B cell (primary cell): Measurements from ENCODE around the gene UBA3.

Source experiments
- EZH2 ChIP-seq: IDR thresholded peaks from 2 replicates; pipeline ENCODE4 v1.6.1; 2012; ENCODE audit warnings: borderline replicate concordance, low read depth, mild to moderate bottlenecking, moderate library complexity, low read length; ENCODE audit not compliant: insufficient read depth, poor library complexity, severe bottlenecking
- TF ChIP-seq, protein P1 (sequence below): fragments of 200-600 bp; IDR thresholded peaks from one replicate; pipeline ENCODE4 v1.8.0; 2022; ENCODE audit warnings: antibody characterized with exemption, mild to moderate bottlenecking

DNA sequence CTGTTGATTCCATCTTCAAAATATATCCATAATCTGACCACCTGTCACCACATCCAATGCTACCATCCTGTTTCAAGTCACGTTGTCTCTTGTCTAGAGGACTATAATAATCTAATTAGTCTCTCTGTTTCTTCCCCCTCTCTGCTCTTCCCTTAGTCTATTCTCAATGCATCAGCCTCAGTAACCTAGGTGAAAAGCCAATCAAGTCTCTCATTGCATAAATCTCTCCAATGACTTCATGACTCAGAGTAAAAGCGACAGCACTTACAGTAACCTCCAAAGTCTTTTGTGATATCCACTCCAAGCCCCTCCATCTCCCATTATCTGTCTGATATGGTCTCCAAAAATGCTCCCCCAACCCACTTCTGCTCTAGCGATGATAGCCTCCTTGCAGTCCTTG is 7.2 kb downstream of the UBA3 start:
- TF ChIP-seq, protein P1, sequence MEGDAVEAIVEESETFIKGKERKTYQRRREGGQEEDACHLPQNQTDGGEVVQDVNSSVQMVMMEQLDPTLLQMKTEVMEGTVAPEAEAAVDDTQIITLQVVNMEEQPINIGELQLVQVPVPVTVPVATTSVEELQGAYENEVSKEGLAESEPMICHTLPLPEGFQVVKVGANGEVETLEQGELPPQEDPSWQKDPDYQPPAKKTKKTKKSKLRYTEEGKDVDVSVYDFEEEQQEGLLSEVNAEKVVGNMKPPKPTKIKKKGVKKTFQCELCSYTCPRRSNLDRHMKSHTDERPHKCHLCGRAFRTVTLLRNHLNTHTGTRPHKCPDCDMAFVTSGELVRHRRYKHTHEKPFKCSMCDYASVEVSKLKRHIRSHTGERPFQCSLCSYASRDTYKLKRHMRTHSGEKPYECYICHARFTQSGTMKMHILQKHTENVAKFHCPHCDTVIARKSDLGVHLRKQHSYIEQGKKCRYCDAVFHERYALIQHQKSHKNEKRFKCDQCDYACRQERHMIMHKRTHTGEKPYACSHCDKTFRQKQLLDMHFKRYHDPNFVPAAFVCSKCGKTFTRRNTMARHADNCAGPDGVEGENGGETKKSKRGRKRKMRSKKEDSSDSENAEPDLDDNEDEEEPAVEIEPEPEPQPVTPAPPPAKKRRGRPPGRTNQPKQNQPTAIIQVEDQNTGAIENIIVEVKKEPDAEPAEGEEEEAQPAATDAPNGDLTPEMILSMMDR = no peak
- TF ChIP-seq EZH2 = no peak
